ENCODE data around the gene SLC39A11.

The SLC39A11 gene

DNA sequence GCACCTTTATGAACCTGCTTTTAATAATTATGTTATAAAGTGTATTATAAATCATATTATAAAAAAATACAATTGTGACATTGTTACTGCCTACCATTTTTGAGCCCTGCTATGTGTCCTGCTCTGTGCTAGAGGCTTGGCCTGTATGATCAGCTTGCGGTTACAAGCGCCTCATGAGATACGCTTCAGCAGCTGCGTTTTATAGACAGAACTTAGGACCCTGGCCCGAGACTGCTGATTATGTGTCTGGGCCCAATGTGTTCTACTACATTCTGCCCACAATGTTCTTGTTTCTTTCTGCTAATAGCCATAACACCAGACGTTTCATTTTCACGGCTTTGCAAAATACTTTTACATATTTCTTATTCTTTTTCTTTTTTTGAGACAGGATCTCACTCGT is 395.8 kb downstream of the SLC39A11 start:
- no peaks in the 10 kb centered on the region for H3K4me1 ChIP-seq (ENCODE audit: control insufficient read depth in 2 of 2, insufficient read depth in 2 of 2, low read length in 2 of 2)
- no peaks in the 10 kb centered on the region for H3K9me3 ChIP-seq (ENCODE audit: control insufficient read depth in 2 of 2, low read length in 2 of 2)

DNA sequence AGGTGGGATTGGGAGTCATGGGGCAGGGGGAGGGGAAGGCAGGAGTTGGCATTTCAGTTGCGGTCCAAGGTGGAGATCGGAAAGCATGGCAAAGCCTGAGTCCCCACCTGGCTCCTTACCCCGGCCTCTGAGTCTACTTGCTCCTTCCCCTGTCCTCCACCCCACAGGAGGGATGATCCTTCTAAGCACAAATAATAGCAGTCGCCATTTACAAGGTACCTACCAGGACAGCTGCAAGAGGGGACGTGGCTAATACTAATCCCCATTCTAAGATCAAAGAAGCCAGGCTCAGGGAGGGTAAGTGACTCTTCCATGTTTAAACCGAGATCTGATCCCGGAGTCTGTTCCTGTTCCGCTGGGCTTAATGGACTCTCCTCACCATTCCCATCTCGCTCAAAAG is 396.3 kb downstream of the SLC39A11 start:
- Histone ChIP-seq H3K27ac (ENCODE audit: low read depth in 2 of 2, low read length in 2 of 2) (no peak overlapping the region), H3K4me1 (ENCODE audit: control insufficient read depth in 2 of 2, insufficient read depth in 2 of 2, low read length in 2 of 2) (no peaks in the 10 kb centered on the region), H3K36me3 (ENCODE audit: control insufficient read depth in 2 of 2, insufficient read depth in 2 of 2, low read length in 2 of 2) (no peaks in the 10 kb centered on the region), H3K9ac (ENCODE audit: low read depth in 1 of 2, low read length in 2 of 2) (no peak overlapping the region), H3K4me3 (ENCODE audit: low read length in 2 of 2) (no peak overlapping the region), H3K27me3 (ENCODE audit: control insufficient read depth in 2 of 2, insufficient read depth in 2 of 2, low read length in 2 of 2) (no peaks in the 10 kb centered on the region), H3K9me3 (ENCODE audit: control insufficient read depth in 2 of 2, low read length in 2 of 2) (no peaks in the 10 kb centered on the region)

More for the DNA sequence above, 395.8 kb downstream of the SLC39A11 start:
- Histone ChIP-seq H3K27ac (ENCODE audit: low read depth in 2 of 2, low read length in 2 of 2) (no peak overlapping the region), H3K36me3 (ENCODE audit: control insufficient read depth in 2 of 2, insufficient read depth in 2 of 2, low read length in 2 of 2) (no peaks in the 10 kb centered on the region), H3K27me3 (ENCODE audit: control insufficient read depth in 2 of 2, insufficient read depth in 2 of 2, low read length in 2 of 2) (no peaks in the 10 kb centered on the region), H3K9ac (ENCODE audit: low read depth in 1 of 2, low read length in 2 of 2) (no peak overlapping the region), H3K4me3 (ENCODE audit: low read length in 2 of 2) (no peak overlapping the region)

GRCh38 chr17:72693956-72694355 is 398.5 kb downstream of the SLC39A11 start:
- Histone ChIP-seq H3K27me3 (ENCODE audit: control insufficient read depth in 2 of 2, insufficient read depth in 2 of 2, low read length in 2 of 2) (no peaks in the 10 kb centered on the region), H3K36me3 (ENCODE audit: control insufficient read depth in 2 of 2, insufficient read depth in 2 of 2, low read length in 2 of 2) (no peaks in the 10 kb centered on the region), H3K4me1 (ENCODE audit: control insufficient read depth in 2 of 2, insufficient read depth in 2 of 2, low read length in 2 of 2) (no peaks in the 10 kb centered on the region), H3K9me3 (ENCODE audit: control insufficient read depth in 2 of 2, low read length in 2 of 2) (no peaks in the 10 kb centered on the region), H3K9ac (ENCODE audit: low read depth in 1 of 2, low read length in 2 of 2) (no peak overlapping the region), H3K27ac (ENCODE audit: low read depth in 2 of 2, low read length in 2 of 2) (no peak overlapping the region), H3K4me3 (ENCODE audit: low read length in 2 of 2) (no peak overlapping the region)

GRCh38 chr17:72693151-72693878 is 399.2 kb downstream of the SLC39A11 start:
- Histone ChIP-seq H3K9ac (ENCODE audit: low read depth in 1 of 2, low read length in 2 of 2) (no peak overlapping the region), H3K9me3 (ENCODE audit: control insufficient read depth in 2 of 2, low read length in 2 of 2) (no peaks in the 10 kb centered on the region), H3K27ac (ENCODE audit: low read depth in 2 of 2, low read length in 2 of 2) (no peak overlapping the region), H3K27me3 (ENCODE audit: control insufficient read depth in 2 of 2, insufficient read depth in 2 of 2, low read length in 2 of 2) (no peaks in the 10 kb centered on the region), H3K4me3 (ENCODE audit: low read length in 2 of 2) (no peak overlapping the region), H3K4me1 (ENCODE audit: control insufficient read depth in 2 of 2, insufficient read depth in 2 of 2, low read length in 2 of 2) (no peaks in the 10 kb centered on the region), H3K36me3 (ENCODE audit: control insufficient read depth in 2 of 2, insufficient read depth in 2 of 2, low read length in 2 of 2) (no peaks in the 10 kb centered on the region)

- no peaks in the 10 kb centered on the region for H3K9me3 ChIP-seq (ENCODE audit: control insufficient read depth in 2 of 2, low read length in 2 of 2)
- H3K4me3 ChIP-seq (ENCODE audit: low read length in 2 of 2): no peak overlapping the region
- no peaks in the 10 kb centered on the region for H3K36me3 ChIP-seq (ENCODE audit: control insufficient read depth in 2 of 2, insufficient read depth in 2 of 2, low read length in 2 of 2)
- no peaks in the 10 kb centered on the region for H3K4me1 ChIP-seq (ENCODE audit: control insufficient read depth in 2 of 2, insufficient read depth in 2 of 2, low read length in 2 of 2)
- no peak overlapping the region for H3K27ac ChIP-seq (ENCODE audit: low read depth in 2 of 2, low read length in 2 of 2)
- no peaks in the 10 kb centered on the region for H3K27me3 ChIP-seq (ENCODE audit: control insufficient read depth in 2 of 2, insufficient read depth in 2 of 2, low read length in 2 of 2)
- no peak overlapping the region for H3K9ac ChIP-seq (ENCODE audit: low read depth in 1 of 2, low read length in 2 of 2)
These were observed 399.8 kb downstream of the SLC39A11 start for GRCh38 chr17:72692676-72693075.

- no peak overlapping the region for H3K9ac ChIP-seq (ENCODE audit: low read depth in 1 of 2, low read length in 2 of 2)
- H3K4me3 ChIP-seq (ENCODE audit: low read length in 2 of 2): no peak overlapping the region
- no peaks in the 10 kb centered on the region for H3K9me3 ChIP-seq (ENCODE audit: control insufficient read depth in 2 of 2, low read length in 2 of 2)
- H3K4me1 ChIP-seq (ENCODE audit: control insufficient read depth in 2 of 2, insufficient read depth in 2 of 2, low read length in 2 of 2): no peaks in the 10 kb centered on the region
- no peaks in the 10 kb centered on the region for H3K36me3 ChIP-seq (ENCODE audit: control insufficient read depth in 2 of 2, insufficient read depth in 2 of 2, low read length in 2 of 2)
- no peaks in the 10 kb centered on the region for H3K27me3 ChIP-seq (ENCODE audit: control insufficient read depth in 2 of 2, insufficient read depth in 2 of 2, low read length in 2 of 2)
- no peak overlapping the region for H3K27ac ChIP-seq (ENCODE audit: low read depth in 2 of 2, low read length in 2 of 2)
These were observed 400.9 kb downstream of the SLC39A11 start for GRCh38 chr17:72691586-72691985.

GRCh38 chr17:72691017-72691416 is 401.5 kb downstream of the SLC39A11 start:
- no peaks in the 10 kb centered on the region for H3K9me3 ChIP-seq (ENCODE audit: control insufficient read depth in 2 of 2, low read length in 2 of 2)
- H3K9ac ChIP-seq (ENCODE audit: low read depth in 1 of 2, low read length in 2 of 2): no peak overlapping the region
- no peak overlapping the region for H3K4me3 ChIP-seq (ENCODE audit: low read length in 2 of 2)
- H3K27ac ChIP-seq (ENCODE audit: low read depth in 2 of 2, low read length in 2 of 2): no peak overlapping the region
- no peaks in the 10 kb centered on the region for H3K36me3 ChIP-seq (ENCODE audit: control insufficient read depth in 2 of 2, insufficient read depth in 2 of 2, low read length in 2 of 2)
- H3K27me3 ChIP-seq (ENCODE audit: control insufficient read depth in 2 of 2, insufficient read depth in 2 of 2, low read length in 2 of 2): no peaks in the 10 kb centered on the region
- H3K4me1 ChIP-seq (ENCODE audit: control insufficient read depth in 2 of 2, insufficient read depth in 2 of 2, low read length in 2 of 2): no peaks in the 10 kb centered on the region

DNA sequence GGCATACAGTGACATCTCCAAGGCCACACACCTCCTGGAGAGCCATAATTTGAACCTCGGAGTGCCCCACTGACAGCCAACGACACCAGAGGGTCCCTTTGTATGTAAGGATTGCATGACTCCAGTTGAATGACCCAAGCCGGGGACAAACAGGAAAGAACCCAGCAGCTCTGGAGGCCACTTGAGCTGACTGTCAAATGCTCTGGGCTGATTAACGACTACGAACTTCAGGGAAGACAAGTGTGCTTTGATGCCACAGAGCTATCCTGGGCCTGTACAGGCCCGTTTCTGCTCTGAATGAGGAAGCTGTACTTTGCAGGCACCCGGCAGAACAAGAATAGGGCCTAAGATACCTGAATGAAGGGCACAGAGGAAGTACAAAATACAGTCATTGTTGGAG is 404.6 kb downstream of the SLC39A11 start:
- no peaks in the 10 kb centered on the region for H3K9me3 ChIP-seq (ENCODE audit: control insufficient read depth in 2 of 2, low read length in 2 of 2)
- no peaks in the 10 kb centered on the region for H3K36me3 ChIP-seq (ENCODE audit: control insufficient read depth in 2 of 2, insufficient read depth in 2 of 2, low read length in 2 of 2)
- H3K27ac ChIP-seq (ENCODE audit: low read depth in 2 of 2, low read length in 2 of 2): no peak overlapping the region
- no peaks in the 10 kb centered on the region for H3K27me3 ChIP-seq (ENCODE audit: control insufficient read depth in 2 of 2, insufficient read depth in 2 of 2, low read length in 2 of 2)
- H3K9ac ChIP-seq (ENCODE audit: low read depth in 1 of 2, low read length in 2 of 2): no peak overlapping the region
- H3K4me1 ChIP-seq (ENCODE audit: control insufficient read depth in 2 of 2, insufficient read depth in 2 of 2, low read length in 2 of 2): peaks cover 7 to 13% of the 10 kb centered on the region in 2 donors
- no peak overlapping the region for H3K4me3 ChIP-seq (ENCODE audit: low read length in 2 of 2)

- no peaks in the 10 kb centered on the region for H3K27me3 ChIP-seq (ENCODE audit: control insufficient read depth in 2 of 2, insufficient read depth in 2 of 2, low read length in 2 of 2)
- H3K4me3 ChIP-seq (ENCODE audit: low read length in 2 of 2): no peak overlapping the region
- no peak overlapping the region for H3K9ac ChIP-seq (ENCODE audit: low read depth in 1 of 2, low read length in 2 of 2)
- H3K9me3 ChIP-seq (ENCODE audit: control insufficient read depth in 2 of 2, low read length in 2 of 2): no peaks in the 10 kb centered on the region
- H3K4me1 ChIP-seq (ENCODE audit: control insufficient read depth in 2 of 2, insufficient read depth in 2 of 2, low read length in 2 of 2): peaks cover 7 to 13% of the 10 kb centered on the region in 2 donors
- H3K36me3 ChIP-seq (ENCODE audit: control insufficient read depth in 2 of 2, insufficient read depth in 2 of 2, low read length in 2 of 2): no peaks in the 10 kb centered on the region
- H3K27ac ChIP-seq (ENCODE audit: low read depth in 2 of 2, low read length in 2 of 2): no peak overlapping the region
These were observed 408.0 kb downstream of the SLC39A11 start for GRCh38 chr17:72684405-72685020.

DNA sequence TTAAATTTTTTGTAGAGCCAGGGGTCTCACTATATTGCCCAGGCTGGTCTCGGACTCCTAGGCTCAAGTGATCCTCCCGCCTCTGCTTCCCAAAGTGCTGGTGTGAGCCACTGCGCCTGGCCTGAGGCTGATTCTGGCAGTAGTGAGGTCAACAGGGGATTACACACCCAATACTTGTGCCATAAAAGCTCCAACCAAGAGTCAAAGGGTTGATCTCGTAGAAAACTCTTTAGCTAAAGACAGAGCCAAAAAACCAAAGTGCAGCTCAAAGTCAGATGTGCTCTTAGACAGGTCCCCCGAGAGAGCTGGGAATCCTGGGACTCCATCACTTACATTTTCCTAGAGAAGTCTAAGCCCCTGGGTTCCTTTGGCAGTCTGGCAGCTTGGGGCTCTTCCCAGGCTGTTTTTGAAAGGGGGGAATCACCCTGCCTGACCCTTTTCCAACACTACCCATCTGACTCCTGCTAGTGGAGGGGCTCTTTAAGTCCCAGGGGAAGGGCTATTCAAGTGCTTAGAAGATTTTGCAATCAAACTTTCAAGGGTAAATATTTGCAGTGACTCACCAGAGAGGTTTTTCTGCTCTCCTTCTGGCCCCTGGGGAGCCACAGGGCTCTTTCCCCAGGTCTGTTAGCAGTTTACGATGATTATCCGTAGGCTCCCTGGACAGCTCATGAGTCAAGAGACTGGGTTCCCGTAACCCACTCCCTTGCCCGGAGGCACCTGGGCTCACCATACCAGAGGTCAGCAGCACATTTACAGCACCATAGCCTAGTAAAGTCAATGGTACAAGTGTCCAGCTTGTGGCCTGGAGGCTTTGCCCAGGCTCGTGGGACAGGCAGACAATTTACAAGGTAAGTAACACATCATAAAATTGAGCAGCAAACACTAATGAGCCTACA is 408.7 kb downstream of the SLC39A11 start:
- Histone ChIP-seq H3K9me3 (ENCODE audit: control insufficient read depth in 2 of 2, low read length in 2 of 2) (no peaks in the 10 kb centered on the region), H3K27me3 (ENCODE audit: control insufficient read depth in 2 of 2, insufficient read depth in 2 of 2, low read length in 2 of 2) (no peaks in the 10 kb centered on the region), H3K36me3 (ENCODE audit: control insufficient read depth in 2 of 2, insufficient read depth in 2 of 2, low read length in 2 of 2) (no peaks in the 10 kb centered on the region), H3K4me3 (ENCODE audit: low read length in 2 of 2) (no peak overlapping the region), H3K9ac (ENCODE audit: low read depth in 1 of 2, low read length in 2 of 2) (no peak overlapping the region), H3K27ac (ENCODE audit: low read depth in 2 of 2, low read length in 2 of 2) (no peak overlapping the region), H3K4me1 (ENCODE audit: control insufficient read depth in 2 of 2, insufficient read depth in 2 of 2, low read length in 2 of 2) (peaks cover 7 to 13% of the 10 kb centered on the region in 2 donors)

Data from mucosa of rectum (tissue), 2 donors.